Neural cell (in vitro differentiated cells): ENCODE measurements around the gene KRTAP19-8. TPM values are rescaled to one million over a fixed set of nuclear protein-coding genes. Genes with fewer than 3 reads are reported as not detected.

Source experiments
- H2AFZ ChIP-seq: fragments of 200-600, 300-800 bp; sonication (generic), shearing (Covaris generic); 2 replicates; pipeline ENCODE4 v1.6.0; 2014; ENCODE audit warnings: low read depth, mild to moderate bottlenecking, antibody characterized with exemption, low read length, moderate library complexity
- H3F3A ChIP-seq: fragments of 200-600 bp; shearing (Covaris generic); 2 replicates; pipeline ENCODE4 v1.6.1; 2016; ENCODE audit warnings: mild to moderate bottlenecking, moderate library complexity, mixed read lengths, antibody characterized with exemption, low read length; ENCODE audit not compliant: insufficient read depth, poor library complexity, severe bottlenecking
- H3K27ac ChIP-seq: fragments of 200-600, 300-800 bp; sonication (generic), shearing (Covaris generic); 2 replicates; pipeline ENCODE4 v1.5.1; 2014; ENCODE audit warnings: mild to moderate bottlenecking, low read length, moderate library complexity
- H3K27me3 ChIP-seq: fragments of 300-800, 200-600 bp; sonication (generic), shearing (Covaris generic); 2 replicates; pipeline ENCODE4 v1.6.0; 2014; ENCODE audit warnings: mild to moderate bottlenecking, low read depth, low read length, moderate library complexity; ENCODE audit not compliant: insufficient read depth
- H3K36me3 ChIP-seq: fragments of 300-800, 200-600 bp; sonication (generic), shearing (Covaris generic); 2 replicates; pipeline ENCODE4 v1.5.1; 2014; ENCODE audit warnings: mild to moderate bottlenecking, antibody characterized with exemption, low read length, moderate library complexity; ENCODE audit not compliant: insufficient read depth
- H3K4me2 ChIP-seq: fragments of 300-800, 200-600 bp; sonication (generic), shearing (Covaris generic); 2 replicates; pipeline ENCODE4 v1.6.0; 2014; ENCODE audit warnings: mild to moderate bottlenecking, low read length
- H3K4me3 ChIP-seq: fragments of 300-800, 200-600 bp; sonication (generic), shearing (Covaris generic); 2 replicates; pipeline ENCODE4 v1.5.1; 2014; ENCODE audit warnings: mild to moderate bottlenecking, low read length, moderate library complexity
- H3K79me2 ChIP-seq: fragments of 200-600 bp; shearing (Covaris generic); replicated peaks from 2 replicates; pipeline ENCODE4 v1.6.0; 2014; ENCODE audit warnings: mild to moderate bottlenecking, low read length, moderate library complexity; ENCODE audit not compliant: insufficient read depth
- H3K9ac ChIP-seq: fragments of 300-800, 200-600 bp; sonication (generic), shearing (Covaris generic); 2 replicates; pipeline ENCODE4 v1.6.1; 2016; ENCODE audit warnings: mild to moderate bottlenecking, low read length, mixed read lengths
- H3K9me2 ChIP-seq: fragments of 200-600 bp; shearing (Covaris generic); 2 replicates; pipeline ENCODE4 v1.6.1; 2016; ENCODE audit warnings: mild to moderate bottlenecking, low read length, mixed read lengths; ENCODE audit not compliant: insufficient read depth
- H3K9me3 ChIP-seq: fragments of 200-600, 300-800 bp; sonication (generic), shearing (Covaris generic); 2 replicates; pipeline ENCODE4 v1.6.1; 2016; ENCODE audit warnings: mild to moderate bottlenecking, mixed run types, low read length, moderate library complexity, mixed read lengths
- H4K20me1 ChIP-seq: fragments of 200-600 bp; shearing (Covaris generic); 2 replicates; pipeline ENCODE4 v1.6.1; 2016; ENCODE audit warnings: mild to moderate bottlenecking, mixed run types; ENCODE audit not compliant: insufficient read depth
- EP300 ChIP-seq: fragments of 450-650 bp; conservative IDR thresholded peaks from 2 replicates; pipeline ENCODE4 v1.6.1; 2014; ENCODE audit warnings: antibody characterized with exemption, mild to moderate bottlenecking, moderate library complexity; ENCODE audit not compliant: poor library complexity, severe bottlenecking
- EZH2 ChIP-seq: fragments of 200-600, 300-800 bp; shearing (Covaris generic), sonication (generic); IDR thresholded peaks from 2 replicates; pipeline ENCODE4 v1.6.1; 2014; ENCODE audit warnings: antibody characterized with exemption, low read length, borderline replicate concordance, mild to moderate bottlenecking; ENCODE audit not compliant: insufficient read depth, poor library complexity, severe bottlenecking
- MXI1 ChIP-seq: fragments of 450-650 bp; conservative IDR thresholded peaks from 2 replicates; pipeline ENCODE4 v1.6.1; 2014; ENCODE audit warnings: antibody characterized with exemption, mild to moderate bottlenecking; ENCODE audit not compliant: poor library complexity, severe bottlenecking
- POLR2AphosphoS5 ChIP-seq: IDR thresholded peaks from 2 replicates; pipeline ENCODE4 v1.6.1; 2012
- RAD21 ChIP-seq: fragments of 450-650 bp; conservative IDR thresholded peaks from 2 replicates; pipeline ENCODE4 v1.6.1; 2014; ENCODE audit warnings: antibody characterized with exemption, mild to moderate bottlenecking, moderate library complexity
- SMC3 ChIP-seq: fragments of 450-650 bp; conservative IDR thresholded peaks from 2 replicates; pipeline ENCODE4 v1.6.1; 2014; ENCODE audit warnings: antibody characterized with exemption, mild to moderate bottlenecking, moderate library complexity; ENCODE audit not compliant: poor library complexity
- TAF1 ChIP-seq: IDR thresholded peaks from 2 replicates; pipeline ENCODE4 v1.6.1; 2012; ENCODE audit warnings: low read depth
- polyA plus RNA-seq: library from polyadenylated mRNA; depleted of rRNA; stranded (reverse); fragments of >200 nt; gene quantifications from 2 replicates; pipeline ENCODE4 v1.2.3, GENCODE V29; 2014
- TF ChIP-seq, protein P1 (sequence below): fragments of 450-650 bp; IDR thresholded peaks from 2 replicates; pipeline ENCODE4 v1.5.1; 2014; ENCODE audit warnings: antibody characterized with exemption, mild to moderate bottlenecking, moderate library complexity; ENCODE audit not compliant: poor library complexity, severe bottlenecking
- TF ChIP-seq, protein P2 (sequence below): IDR thresholded peaks from 2 replicates; pipeline ENCODE4 v1.6.1; 2012; ENCODE audit warnings: borderline replicate concordance

Gene KRTAP19-8
- polyA plus RNA-seq, 1 donor from 2014 or later = not detected

DNA sequence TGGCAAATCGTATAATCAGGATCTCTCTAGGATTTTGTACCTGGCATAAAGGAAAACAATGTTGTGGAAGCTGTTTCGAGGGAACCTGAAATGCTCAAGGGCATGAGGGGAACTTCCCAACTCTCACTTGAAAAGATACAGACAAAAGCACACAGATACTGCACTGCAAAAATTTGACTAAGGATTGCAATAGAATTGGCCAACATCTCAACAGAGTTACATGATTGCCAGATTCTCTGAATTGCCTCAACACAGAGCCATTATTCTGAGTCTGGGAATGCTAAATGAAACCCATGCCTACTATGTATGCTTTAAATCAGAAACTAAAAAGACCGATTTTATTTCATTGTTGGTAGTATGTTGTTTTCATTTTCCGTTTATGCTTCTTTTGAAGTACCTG, 16.0 kb downstream of the KRTAP19-8 start:
- H3K27me3 ChIP-seq = no peaks in the 10 kb centered on the region
- H3K9ac ChIP-seq = no peak overlapping the region
- no peaks in the 10 kb centered on the region for H3K79me2 ChIP-seq
- H3K4me3 ChIP-seq = no peak overlapping the region
- H2AFZ ChIP-seq = no peak overlapping the region
- no peaks in the 10 kb centered on the region for H3F3A ChIP-seq
- H3K9me3 ChIP-seq = no peaks in the 10 kb centered on the region
- no peak overlapping the region for H3K4me2 ChIP-seq
- H3K9me2 ChIP-seq = no peaks in the 10 kb centered on the region
- TF ChIP-seq EP300 (no peak), RAD21 (no peak), EZH2 (no peak), SMC3 (no peak)
- TF ChIP-seq, protein P1, sequence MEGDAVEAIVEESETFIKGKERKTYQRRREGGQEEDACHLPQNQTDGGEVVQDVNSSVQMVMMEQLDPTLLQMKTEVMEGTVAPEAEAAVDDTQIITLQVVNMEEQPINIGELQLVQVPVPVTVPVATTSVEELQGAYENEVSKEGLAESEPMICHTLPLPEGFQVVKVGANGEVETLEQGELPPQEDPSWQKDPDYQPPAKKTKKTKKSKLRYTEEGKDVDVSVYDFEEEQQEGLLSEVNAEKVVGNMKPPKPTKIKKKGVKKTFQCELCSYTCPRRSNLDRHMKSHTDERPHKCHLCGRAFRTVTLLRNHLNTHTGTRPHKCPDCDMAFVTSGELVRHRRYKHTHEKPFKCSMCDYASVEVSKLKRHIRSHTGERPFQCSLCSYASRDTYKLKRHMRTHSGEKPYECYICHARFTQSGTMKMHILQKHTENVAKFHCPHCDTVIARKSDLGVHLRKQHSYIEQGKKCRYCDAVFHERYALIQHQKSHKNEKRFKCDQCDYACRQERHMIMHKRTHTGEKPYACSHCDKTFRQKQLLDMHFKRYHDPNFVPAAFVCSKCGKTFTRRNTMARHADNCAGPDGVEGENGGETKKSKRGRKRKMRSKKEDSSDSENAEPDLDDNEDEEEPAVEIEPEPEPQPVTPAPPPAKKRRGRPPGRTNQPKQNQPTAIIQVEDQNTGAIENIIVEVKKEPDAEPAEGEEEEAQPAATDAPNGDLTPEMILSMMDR = no peak
- TF ChIP-seq, protein P2, sequence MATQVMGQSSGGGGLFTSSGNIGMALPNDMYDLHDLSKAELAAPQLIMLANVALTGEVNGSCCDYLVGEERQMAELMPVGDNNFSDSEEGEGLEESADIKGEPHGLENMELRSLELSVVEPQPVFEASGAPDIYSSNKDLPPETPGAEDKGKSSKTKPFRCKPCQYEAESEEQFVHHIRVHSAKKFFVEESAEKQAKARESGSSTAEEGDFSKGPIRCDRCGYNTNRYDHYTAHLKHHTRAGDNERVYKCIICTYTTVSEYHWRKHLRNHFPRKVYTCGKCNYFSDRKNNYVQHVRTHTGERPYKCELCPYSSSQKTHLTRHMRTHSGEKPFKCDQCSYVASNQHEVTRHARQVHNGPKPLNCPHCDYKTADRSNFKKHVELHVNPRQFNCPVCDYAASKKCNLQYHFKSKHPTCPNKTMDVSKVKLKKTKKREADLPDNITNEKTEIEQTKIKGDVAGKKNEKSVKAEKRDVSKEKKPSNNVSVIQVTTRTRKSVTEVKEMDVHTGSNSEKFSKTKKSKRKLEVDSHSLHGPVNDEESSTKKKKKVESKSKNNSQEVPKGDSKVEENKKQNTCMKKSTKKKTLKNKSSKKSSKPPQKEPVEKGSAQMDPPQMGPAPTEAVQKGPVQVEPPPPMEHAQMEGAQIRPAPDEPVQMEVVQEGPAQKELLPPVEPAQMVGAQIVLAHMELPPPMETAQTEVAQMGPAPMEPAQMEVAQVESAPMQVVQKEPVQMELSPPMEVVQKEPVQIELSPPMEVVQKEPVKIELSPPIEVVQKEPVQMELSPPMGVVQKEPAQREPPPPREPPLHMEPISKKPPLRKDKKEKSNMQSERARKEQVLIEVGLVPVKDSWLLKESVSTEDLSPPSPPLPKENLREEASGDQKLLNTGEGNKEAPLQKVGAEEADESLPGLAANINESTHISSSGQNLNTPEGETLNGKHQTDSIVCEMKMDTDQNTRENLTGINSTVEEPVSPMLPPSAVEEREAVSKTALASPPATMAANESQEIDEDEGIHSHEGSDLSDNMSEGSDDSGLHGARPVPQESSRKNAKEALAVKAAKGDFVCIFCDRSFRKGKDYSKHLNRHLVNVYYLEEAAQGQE = no peak
- H4K20me1 ChIP-seq = no peaks in the 10 kb centered on the region
- H3K36me3 ChIP-seq = no peaks in the 10 kb centered on the region
- H3K27ac ChIP-seq = no peak overlapping the region

DNA sequence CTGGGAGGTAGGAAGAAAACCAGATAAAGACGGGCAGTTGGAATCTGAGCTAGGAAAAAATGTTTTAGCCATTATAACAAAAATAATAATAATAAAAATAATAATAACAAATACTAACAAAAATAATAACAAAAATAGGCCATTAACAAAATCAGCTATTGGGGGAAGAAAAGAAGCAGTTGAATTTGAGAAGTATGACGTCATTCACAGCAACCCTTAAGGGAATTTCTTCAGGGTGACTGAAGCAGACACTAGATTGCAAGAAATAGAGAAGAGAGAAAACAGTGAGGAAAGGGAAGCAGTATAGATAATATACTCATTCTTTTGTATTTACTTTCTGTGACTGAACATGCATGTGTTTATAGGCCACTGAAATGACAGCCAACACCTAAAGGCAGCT, 20.0 kb downstream of the KRTAP19-8 start:
- no peak overlapping the region for H3K4me2 ChIP-seq
- H3K9ac ChIP-seq = no peak overlapping the region
- no peak overlapping the region for H3K27ac ChIP-seq

More for the DNA sequence above, 20.0 kb downstream of the KRTAP19-8 start:
- H3K79me2 ChIP-seq = no peaks in the 10 kb centered on the region
- H2AFZ ChIP-seq = no peak overlapping the region
- H3K9me2 ChIP-seq = no peaks in the 10 kb centered on the region
- no peaks in the 10 kb centered on the region for H3K27me3 ChIP-seq
- no peaks in the 10 kb centered on the region for H3K36me3 ChIP-seq
- no peaks in the 10 kb centered on the region for H4K20me1 ChIP-seq
- H3F3A ChIP-seq = no peaks in the 10 kb centered on the region
- no peak overlapping the region for H3K4me3 ChIP-seq
- no peaks in the 10 kb centered on the region for H3K9me3 ChIP-seq
- TF ChIP-seq EZH2 (no peak), MXI1 (no peak), SMC3 (no peak), EP300 (no peak), TAF1 (no peak), RAD21 (no peak), POLR2AphosphoS5 (no peak)
- TF ChIP-seq, protein P1 = no peak
- TF ChIP-seq, protein P2 = no peak
